Measurements from ENCODE around the gene MEI1.
"Not testable (repeated sequence)": the region's sequence is repeated elsewhere in the genome, so short reads cannot be mapped to it uniquely, and the experiment has no call there.

The MEI1 gene

GRCh38 chr22:41682033-41682807, 17.1 kb upstream of the MEI1 start:
- DNase-seq (ENCODE audit: low spot score) = peak; percentile 78

DNA sequence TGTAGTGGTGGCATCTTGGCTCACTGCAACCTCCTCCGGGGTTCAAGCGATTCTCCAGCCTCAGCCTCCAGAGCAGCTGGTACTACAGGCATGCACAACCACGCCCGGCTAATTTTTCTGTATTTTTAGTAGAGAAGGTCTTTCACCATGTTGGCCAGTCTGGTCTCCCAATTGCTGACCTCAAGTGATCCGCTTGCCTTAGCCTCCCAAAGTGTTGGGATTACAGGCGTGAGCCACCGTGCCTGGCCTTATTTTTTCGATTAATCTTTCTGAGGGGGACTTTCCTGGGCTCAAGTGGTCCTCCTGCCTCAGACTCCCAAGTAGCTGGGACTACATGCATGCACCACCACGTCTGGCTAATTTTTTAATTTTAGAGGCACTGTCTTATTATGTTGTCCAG, 16.3 kb upstream of the MEI1 start:
- no peak for DNase-seq (ENCODE audit: low spot score)

DNA sequence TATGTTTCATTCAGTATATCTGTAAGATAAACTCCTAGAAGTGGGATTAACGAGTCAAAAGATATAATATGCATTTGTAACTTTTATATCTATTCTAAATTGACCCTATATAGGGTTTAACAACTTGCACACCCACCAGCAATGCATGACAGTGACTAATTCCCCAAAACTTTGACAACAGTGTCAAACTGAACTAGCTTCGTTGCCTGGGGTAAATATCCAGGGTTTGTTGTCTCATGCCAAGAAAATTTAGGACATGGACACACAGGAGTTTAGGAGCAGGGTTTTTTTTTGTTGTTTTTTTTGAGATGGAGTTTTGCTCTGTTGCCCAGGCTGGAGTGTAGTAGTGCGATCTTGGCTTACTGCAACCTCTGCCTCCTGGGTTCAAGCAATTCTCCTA, 15.7 kb upstream of the MEI1 start:
- no peak for DNase-seq (ENCODE audit: low spot score)

GRCh38 chr22:41684194-41684593, 15.1 kb upstream of the MEI1 start:
- no peak for DNase-seq (ENCODE audit: low spot score)

- DNase-seq (ENCODE audit: low spot score) = not testable (repeated sequence)
Observed at GRCh38 chr22:41686890-41687289, 12.4 kb upstream of the MEI1 start.

- DNase-seq (ENCODE audit: low spot score) = no peak
Observed at GRCh38 chr22:41687901-41688364, 11.4 kb upstream of the MEI1 start.

DNA sequence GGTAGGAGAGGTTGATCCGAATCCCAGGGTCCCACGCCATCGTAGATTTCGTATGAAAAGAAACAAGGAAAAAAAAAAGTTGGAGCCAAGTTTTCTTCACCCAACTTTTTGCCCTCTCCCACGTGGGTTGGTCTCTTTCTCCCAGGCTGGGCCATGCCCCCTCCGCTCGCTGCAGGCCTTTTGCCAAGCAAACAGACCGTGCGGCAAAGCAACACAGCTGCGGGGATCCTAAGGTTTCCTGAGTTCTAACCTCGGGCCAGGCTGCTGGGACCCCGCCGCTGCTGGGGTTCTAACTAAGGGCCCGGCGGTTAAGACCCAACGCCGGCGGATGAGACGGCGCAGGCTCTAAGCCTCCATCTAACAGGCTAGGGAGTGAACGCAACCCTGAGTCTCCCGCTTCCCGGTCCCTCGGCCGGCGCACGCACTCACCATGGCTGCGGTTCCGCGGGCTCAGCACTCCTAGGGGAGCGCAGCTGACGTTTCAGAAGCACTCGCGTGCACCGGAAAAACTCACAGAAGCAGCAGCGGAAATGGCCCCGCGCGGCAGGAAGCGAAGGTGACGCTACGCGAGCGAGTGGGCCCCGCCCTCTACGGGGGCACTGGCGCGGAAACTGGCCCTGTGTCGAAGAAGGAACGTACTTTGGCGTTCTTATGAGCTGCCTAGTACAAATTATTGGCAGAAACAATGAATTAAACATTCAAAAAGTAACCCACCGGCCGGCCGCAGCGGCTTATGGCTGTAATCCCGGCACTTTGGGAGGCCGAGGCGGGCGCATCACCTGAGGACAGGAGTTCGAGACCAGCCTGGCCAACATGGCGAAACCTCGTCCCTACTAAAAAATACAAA, 10.7 kb upstream of the MEI1 start, which contains the start of gene SNU13:
TSS of gene SNU13 (minus strand) at position 503 of the 847 bp plus-strand sequence. CDS start at position 432, 71 bp downstream.
- peak; percentile 84 for DNase-seq (ENCODE audit: low spot score)

- DNase-seq (ENCODE audit: low spot score) = no peak
Observed at GRCh38 chr22:41690476-41690875, 8.8 kb upstream of the MEI1 start.

GRCh38 chr22:41695211-41695610, 4.1 kb upstream of the MEI1 start:
- DNase-seq (ENCODE audit: low spot score) = no peak

GRCh38 chr22:41696703-41697102, 2.6 kb upstream of the MEI1 start:
- DNase-seq (ENCODE audit: low spot score) = no peak

DNA sequence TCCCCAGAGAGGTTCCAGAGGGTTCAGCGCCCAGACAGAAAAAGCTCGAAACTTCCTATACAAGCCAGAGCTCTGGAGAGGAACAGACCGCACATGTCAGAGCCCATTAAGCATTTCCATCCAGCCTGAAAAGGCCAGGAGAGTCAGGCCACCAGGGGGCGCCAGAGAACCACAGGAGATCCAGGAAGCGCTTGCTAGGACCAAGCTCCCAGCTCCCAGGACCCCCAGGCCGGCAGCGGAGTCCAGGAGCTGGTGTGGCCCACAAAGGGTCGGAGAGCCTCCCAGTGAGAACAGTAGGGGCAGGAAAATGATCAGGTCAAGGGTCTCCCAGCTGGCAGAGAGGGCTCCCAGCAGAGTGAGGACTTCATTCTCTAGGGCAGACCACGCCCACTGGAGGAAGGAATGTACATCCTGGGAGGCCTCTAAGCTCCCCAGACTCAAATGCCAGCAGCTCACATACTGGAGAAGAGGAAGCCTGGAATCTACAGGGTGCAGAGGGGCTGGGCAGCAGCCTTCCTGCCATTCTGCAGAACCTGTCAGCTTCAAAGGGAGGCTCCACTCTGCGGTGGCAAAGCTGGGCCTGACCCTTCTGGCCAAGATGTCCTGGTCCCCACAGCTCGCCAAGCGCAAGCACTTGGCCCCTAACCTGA, 2.1 kb upstream of the MEI1 start:
- peak; percentile 87 for DNase-seq (ENCODE audit: low spot score)

- DNase-seq (ENCODE audit: low spot score) = no peak
Observed at GRCh38 chr22:41700108-41700364, 733 bp downstream of the MEI1 start.

DNA sequence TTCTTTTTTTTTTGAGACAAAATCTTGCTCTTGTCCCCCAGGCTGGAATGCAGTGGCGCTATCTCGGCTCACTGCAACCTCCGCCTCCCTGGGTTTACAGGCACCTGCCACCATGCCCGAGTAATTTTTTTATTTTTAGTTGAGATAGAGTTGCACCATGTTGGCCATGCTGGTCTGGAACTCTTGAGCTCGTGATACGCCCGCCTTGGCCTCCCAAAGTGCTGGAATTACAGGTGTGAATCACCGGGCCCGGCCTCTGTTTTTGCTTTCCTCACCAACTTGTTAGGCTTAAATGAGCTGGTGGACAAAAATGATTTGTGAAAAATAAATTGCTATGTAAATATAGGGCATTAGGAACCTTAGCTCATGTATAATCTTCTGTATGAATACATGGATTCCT, 3.5 kb downstream of the MEI1 start:
- no peak for DNase-seq (ENCODE audit: low spot score)

DNA sequence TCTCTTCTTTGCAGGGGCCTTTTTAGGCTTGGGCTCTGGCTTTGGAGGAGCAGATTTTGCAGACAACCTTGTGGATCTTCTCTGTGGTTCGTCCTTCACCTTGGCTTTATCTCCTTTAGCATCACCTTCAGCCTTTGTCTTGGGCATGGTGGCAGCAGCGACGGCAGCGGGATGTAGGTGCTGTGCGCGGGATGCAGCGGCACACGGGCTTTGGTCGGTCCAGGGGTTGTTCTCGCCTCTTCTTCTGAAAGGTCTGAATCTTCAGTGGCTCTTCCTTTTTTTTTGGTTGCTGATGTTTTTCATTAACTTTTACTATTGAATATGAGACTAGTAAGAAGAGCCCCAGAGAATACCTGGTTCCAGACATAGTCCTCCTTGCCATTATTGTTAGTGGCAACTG, 10.0 kb downstream of the MEI1 start:
- no peak for DNase-seq (ENCODE audit: low spot score)

- DNase-seq (ENCODE audit: low spot score) = no peak
Observed at GRCh38 chr22:41713004-41713403, 13.7 kb downstream of the MEI1 start.

DNA sequence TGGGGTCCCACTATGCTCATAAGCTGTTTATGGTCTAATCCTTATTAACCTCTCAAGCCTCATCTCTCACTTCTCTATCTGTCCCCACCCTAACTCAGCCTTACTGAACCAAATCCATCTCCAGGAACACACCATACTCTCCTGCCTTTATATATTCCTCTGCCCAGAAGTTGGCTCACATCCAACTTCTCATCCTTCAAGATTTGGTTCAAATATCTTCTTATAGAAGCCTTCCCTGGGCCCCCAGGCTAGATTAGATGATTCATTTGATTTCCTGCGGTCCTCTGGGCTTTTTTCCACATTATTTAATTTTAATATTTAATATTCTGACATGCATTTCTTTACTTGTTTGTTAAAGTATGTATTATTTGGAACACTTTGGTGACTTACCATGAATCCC, 23.2 kb downstream of the MEI1 start:
- no peak for DNase-seq (ENCODE audit: low spot score)

GRCh38 chr22:41725510-41726110, 26.3 kb downstream of the MEI1 start:
- DNase-seq (ENCODE audit: low spot score) = no peak

GRCh38 chr22:41731609-41732008, 32.3 kb downstream of the MEI1 start:
- no peak for DNase-seq (ENCODE audit: low spot score)

DNA sequence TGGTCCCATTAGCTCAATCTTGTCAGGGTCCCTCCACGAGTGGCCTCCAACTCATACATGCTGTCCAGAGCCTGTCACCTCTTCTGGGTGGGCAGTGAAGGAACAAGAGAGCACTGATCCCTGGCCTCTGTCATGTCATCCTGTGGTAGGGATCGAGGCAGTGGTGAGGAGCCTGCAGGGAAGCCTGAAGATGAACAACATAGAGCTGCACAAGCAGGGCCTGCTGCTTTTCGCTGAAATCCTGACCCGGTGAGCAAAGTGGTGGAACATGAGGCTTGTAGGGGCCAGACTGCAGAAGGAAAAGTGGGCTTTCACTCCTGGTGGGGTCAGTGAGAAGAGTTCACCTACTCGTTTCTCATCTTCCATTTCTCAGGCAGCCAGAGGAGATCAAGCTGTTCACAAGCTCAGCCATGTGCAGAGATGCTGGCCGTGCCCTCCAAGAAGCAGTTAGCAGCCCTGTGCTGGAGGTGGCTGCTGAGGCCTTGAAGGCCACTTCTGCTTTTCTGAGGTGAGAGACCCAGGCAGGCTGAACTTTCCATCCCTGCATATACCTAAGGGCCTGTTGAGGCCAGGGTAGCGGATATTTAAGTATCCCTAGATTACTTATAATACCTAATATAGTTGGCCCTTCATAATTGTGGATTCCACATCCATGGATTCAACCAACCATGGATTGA, 32.9 kb downstream of the MEI1 start:
- DNase-seq (ENCODE audit: low spot score) = no peak

GRCh38 chr22:41733241-41733640, 33.9 kb downstream of the MEI1 start:
- DNase-seq (ENCODE audit: low spot score) = not testable (repeated sequence)

DNA sequence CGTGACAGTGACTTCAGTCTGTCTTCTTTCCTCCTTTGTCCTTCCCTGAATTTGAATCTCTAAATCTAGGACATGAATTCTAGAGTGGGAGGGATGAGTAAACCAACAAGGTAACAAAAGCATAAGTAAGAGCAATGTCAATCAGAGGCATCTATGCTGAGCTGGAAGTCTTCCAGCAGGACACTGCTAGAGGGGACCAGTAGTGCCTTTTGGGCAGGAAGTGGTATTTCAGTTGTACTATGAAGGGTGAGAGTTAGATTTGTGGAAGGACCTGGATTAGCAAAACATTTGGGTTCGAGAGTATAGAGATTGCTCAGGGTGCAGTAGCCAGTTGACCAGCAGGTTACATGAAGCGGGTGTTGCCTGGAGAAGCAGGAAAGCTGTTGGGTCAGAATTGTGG, 40.3 kb downstream of the MEI1 start:
- no peak for DNase-seq (ENCODE audit: low spot score)

DNA sequence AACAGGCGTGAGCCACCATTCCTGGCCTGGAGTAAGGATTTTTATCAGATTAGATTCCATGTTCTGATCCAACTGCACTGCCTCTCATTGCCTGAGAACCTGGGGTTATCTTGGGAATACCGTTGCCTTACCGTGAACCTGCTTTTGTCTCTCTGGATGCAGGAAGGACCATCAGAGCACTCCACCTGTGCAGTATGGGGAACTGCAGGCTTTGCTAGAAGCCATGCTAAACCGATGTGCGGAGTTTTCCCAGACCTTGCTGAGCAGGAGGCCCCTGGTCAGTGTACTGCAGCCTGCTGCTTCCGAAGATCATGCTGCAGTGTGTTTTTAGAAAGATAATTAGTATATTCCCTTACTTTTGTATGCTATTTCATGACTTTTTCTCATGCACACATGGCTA, 43.6 kb downstream of the MEI1 start:
- DNase-seq (ENCODE audit: low spot score) = no peak
